ENCODE data around the gene CACNA1C. TPM values are rescaled to one million over a fixed set of nuclear protein-coding genes. Genes with fewer than 3 reads are reported as not detected.

CACNA1C gene
- total RNA-seq, 1 experiment from 2014 or later = 3.7 TPM

DNA sequence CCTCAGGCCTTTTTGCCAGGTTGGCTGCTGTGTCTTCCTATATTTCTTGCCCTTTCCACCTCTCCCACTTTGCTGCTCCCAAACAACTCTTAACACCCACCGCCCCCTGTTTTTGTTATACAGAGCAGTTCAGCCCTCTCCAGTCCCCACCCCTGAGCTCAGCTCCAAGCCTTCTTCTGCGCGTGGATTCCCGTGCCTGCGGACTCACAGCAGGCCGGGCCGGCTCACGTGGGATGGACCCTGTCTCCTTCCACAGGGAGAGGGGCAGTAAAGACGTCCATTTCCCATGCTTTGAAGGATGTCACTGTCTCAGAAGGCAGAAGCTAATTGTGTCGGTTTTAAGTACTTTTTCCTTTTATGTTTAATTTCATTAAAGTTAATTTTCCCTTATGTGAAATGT is 139.4 kb downstream of the CACNA1C start:
- no peak for DNase-seq (ENCODE audit: low spot score)
- no TSS peak for BruUV-seq (replicated peaks)
- Histone ChIP-seq H3K36me3 (ENCODE audit: insufficient read depth, low read length, poor library complexity, severe bottlenecking) (no peaks in the 10 kb centered on the region), H3K27ac (ENCODE audit: low read depth, low read length, poor library complexity, severe bottlenecking) (no peak overlapping the region), H3K9me3 (ENCODE audit: low read depth, low read length, poor library complexity, severe bottlenecking) (no peaks in the 10 kb centered on the region), H3K4me1 (ENCODE audit: insufficient read depth, low read length, poor library complexity, severe bottlenecking) (no peaks in the 10 kb centered on the region), H3K4me3 (ENCODE audit: low read depth, low read length, poor library complexity, severe bottlenecking) (no peak overlapping the region), H3K27me3 (replicated peaks; ENCODE audit: insufficient read depth, low read depth, low read length, poor library complexity) (no peaks in the 10 kb centered on the region)
- intact Hi-C loops (cut with micrococcal nuclease; ENCODE audit: unreplicated experiment) = no loop called here
- POLR2A ChIA-PET (ENCODE audit: low non-redundant PET) = no interaction called here
- TF ChIP-seq, protein P1, sequence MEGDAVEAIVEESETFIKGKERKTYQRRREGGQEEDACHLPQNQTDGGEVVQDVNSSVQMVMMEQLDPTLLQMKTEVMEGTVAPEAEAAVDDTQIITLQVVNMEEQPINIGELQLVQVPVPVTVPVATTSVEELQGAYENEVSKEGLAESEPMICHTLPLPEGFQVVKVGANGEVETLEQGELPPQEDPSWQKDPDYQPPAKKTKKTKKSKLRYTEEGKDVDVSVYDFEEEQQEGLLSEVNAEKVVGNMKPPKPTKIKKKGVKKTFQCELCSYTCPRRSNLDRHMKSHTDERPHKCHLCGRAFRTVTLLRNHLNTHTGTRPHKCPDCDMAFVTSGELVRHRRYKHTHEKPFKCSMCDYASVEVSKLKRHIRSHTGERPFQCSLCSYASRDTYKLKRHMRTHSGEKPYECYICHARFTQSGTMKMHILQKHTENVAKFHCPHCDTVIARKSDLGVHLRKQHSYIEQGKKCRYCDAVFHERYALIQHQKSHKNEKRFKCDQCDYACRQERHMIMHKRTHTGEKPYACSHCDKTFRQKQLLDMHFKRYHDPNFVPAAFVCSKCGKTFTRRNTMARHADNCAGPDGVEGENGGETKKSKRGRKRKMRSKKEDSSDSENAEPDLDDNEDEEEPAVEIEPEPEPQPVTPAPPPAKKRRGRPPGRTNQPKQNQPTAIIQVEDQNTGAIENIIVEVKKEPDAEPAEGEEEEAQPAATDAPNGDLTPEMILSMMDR (conservative IDR thresholded peaks at IDR 0.05; ENCODE audit: low read depth, low read length) = no peak
- no peak for TF ChIP-seq EZH2 (IDR thresholded peaks at IDR 0.05; ENCODE audit: borderline replicate concordance, low read depth, low read length, poor library complexity, severe bottlenecking)
- CTCF ChIA-PET = no interaction called here

DNA sequence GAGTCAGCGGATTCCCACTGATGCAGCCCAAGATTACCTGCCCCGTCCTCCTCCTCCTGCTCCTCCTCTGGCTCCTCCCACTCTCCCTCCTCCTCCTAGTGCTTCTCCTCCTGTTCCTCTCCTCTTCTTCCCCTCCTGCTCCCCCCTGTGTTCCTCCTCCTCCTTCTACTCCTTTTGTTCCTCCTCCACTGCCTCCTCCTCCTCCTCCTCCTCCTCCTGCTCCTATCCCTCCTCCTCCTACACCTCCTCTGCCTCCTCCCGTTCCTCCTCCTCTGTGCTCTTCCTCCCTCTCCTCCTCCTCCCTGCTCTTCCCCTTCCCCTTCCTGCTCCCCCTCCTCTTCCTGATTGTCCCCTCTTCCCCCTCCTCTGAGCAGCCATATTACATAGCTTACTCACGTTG is 141.3 kb downstream of the CACNA1C start:
- intact Hi-C loops (cut with micrococcal nuclease; ENCODE audit: unreplicated experiment) = no loop called here
- ChIA-PET POLR2A (ENCODE audit: low non-redundant PET) (no interaction called here), CTCF (no interaction called here)
- Histone ChIP-seq H3K27ac (ENCODE audit: low read depth, low read length, poor library complexity, severe bottlenecking) (no peak overlapping the region), H3K36me3 (ENCODE audit: insufficient read depth, low read length, poor library complexity, severe bottlenecking) (no peaks in the 10 kb centered on the region), H3K27me3 (replicated peaks; ENCODE audit: insufficient read depth, low read depth, low read length, poor library complexity) (no peaks in the 10 kb centered on the region), H3K4me1 (ENCODE audit: insufficient read depth, low read length, poor library complexity, severe bottlenecking) (peaks cover 10% of the 10 kb centered on the region), H3K4me3 (ENCODE audit: low read depth, low read length, poor library complexity, severe bottlenecking) (no peak overlapping the region), H3K9me3 (ENCODE audit: low read depth, low read length, poor library complexity, severe bottlenecking) (no peaks in the 10 kb centered on the region)
- no TSS peak for BruUV-seq (replicated peaks)
- DNase-seq (ENCODE audit: low spot score) = no peak
- TF ChIP-seq, protein P1 (conservative IDR thresholded peaks at IDR 0.05; ENCODE audit: low read depth, low read length) = no peak
- TF ChIP-seq EZH2 (IDR thresholded peaks at IDR 0.05; ENCODE audit: borderline replicate concordance, low read depth, low read length, poor library complexity, severe bottlenecking) = no peak

DNA sequence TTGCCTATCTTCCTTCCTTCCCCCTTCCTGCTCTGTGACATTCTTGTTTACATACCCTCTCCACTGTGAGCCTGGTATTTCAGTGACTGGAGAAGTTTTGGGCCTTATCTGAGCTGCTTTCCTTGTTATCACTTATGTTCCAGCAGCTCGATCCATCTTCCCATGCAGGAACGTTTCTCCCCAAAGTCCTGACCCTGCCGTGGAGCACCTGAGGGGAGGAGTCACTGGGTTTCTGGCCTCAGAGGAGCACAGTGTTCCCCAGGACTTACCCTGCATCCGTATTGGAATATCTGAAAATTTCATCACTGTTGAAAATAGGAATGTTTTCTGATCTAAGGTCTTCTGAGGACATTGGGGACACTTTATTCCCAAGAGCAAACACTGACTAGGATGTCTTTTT is 141.8 kb downstream of the CACNA1C start:
- Histone ChIP-seq H3K27me3 (replicated peaks; ENCODE audit: insufficient read depth, low read depth, low read length, poor library complexity) (no peaks in the 10 kb centered on the region), H3K27ac (ENCODE audit: low read depth, low read length, poor library complexity, severe bottlenecking) (no peak overlapping the region), H3K4me3 (ENCODE audit: low read depth, low read length, poor library complexity, severe bottlenecking) (no peak overlapping the region), H3K9me3 (ENCODE audit: low read depth, low read length, poor library complexity, severe bottlenecking) (no peaks in the 10 kb centered on the region), H3K36me3 (ENCODE audit: insufficient read depth, low read length, poor library complexity, severe bottlenecking) (no peaks in the 10 kb centered on the region), H3K4me1 (ENCODE audit: insufficient read depth, low read length, poor library complexity, severe bottlenecking) (peaks cover 10% of the 10 kb centered on the region)
- CTCF ChIA-PET = no interaction called here
- TF ChIP-seq, protein P1 (conservative IDR thresholded peaks at IDR 0.05; ENCODE audit: low read depth, low read length) = no peak
- TF ChIP-seq EZH2 (IDR thresholded peaks at IDR 0.05; ENCODE audit: borderline replicate concordance, low read depth, low read length, poor library complexity, severe bottlenecking) = no peak
- intact Hi-C loops (cut with micrococcal nuclease; ENCODE audit: unreplicated experiment) = no loop called here
- no peak for DNase-seq (ENCODE audit: low spot score)
- BruUV-seq (replicated peaks) = no TSS peak
- POLR2A ChIA-PET (ENCODE audit: low non-redundant PET) = no interaction called here

Measured in A673 (cell line).